Activated CD4-positive, alpha-beta T cell treated with anti-CD3 and anti-CD28 coated beads, Interleukin-2, amount 50 U/mL, for 4 hours (primary cell): ENCODE results near the gene MINK1.
A peak's percentile ranks its signal among the peaks of the same experiment; 100 is the strongest.

Experiments used
- DNase-seq, 2 experiments: peaks; one replicate each; pipeline ENCODE4 v3.0.0-alpha.2; 2020

MINK1 gene

DNA sequence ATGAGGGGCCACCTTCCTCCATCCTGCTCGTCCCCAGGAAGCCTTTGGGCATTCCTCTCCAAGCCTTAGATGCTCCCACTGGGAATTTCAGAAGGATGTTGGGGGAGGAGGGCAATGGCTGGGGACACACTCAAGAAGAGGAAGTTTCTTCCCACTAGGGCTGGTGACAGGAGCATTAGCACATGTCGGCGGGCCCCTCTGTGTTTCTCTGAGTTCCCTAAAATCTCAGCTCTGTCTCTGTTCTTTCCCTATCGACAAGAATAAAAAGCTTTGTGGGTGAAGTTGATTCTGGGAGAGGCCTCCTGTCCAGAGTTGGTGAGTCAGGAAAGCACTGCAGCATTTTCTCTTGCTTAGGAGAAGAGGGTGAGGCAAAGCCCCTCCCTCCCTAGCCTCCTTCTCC, 46.5 kb downstream of the MINK1 start:
- DNase-seq, result no peak

DNA sequence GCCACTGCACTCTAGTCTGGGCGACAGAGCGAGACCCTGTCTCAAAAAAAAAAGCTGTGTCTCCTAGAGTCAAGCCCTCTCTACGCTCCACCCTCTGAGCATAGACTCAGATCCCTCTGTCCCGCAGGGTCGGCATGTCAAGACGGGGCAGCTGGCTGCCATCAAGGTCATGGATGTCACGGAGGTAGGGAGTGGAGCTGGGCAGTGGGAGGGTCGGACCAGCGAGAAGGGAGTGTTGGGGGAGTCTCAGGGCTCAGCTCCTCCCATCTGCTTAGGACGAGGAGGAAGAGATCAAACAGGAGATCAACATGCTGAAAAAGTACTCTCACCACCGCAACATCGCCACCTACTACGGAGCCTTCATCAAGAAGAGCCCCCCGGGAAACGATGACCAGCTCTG, 47.7 kb downstream of the MINK1 start:
- DNase-seq, result no peak

DNA sequence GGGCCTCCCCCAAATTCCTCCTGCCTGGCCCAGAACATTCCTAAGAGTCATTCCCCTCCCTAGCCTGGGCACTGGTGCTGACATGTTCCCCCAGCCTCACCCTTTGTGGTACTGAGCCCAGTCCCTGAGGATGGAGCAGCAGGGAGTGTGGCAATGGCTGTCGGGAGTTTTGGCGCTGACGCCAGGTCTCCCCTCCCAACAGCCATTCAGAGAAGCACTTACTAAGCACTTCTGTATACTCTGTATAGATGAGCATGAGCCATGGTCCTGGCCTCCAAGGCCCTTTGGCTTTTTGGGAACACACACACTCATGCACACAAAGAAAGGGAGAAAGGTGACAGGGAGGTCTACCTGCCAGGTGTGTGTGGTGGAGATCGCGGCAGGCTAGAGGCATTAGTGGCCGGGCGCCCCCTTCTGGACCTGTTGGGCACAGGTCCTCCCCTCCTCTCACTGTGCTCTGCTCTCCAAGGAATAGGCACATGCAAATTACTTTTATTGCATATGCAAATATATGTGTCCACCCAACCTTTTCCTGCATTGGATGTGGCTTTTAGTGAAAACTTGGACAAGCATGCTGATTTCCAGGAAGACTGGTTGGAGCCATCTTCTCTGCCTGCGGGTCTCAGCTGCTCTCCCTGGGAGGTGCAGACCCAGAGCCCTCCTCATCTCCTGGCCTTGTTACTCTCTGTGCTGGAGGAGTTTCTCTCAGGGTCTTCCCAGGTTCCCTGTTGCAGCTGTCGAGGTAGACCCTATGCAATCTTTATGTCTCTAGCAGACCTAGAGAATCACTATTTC, 48.8 kb downstream of the MINK1 start:
- peak; percentile 68 for DNase-seq

DNA sequence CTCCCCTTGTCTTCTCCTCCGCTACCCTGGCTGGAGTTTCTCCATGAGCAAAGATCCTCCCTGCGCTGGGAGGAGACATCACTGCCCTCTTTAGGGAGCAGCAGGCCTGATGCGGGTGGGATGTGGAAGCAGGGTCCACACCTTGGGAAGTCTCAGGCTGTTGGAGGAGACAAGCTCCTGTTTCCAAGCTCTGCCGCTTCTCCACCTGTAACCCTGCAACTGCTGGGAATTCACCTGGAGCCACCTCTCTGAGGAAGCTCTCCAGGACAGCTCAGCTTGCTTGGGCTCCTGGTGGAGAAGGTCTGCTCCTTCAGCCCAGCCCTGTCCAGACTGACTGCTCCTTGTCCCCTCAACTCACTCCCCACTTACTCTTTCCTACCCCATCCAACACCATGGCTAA, 51.3 kb downstream of the MINK1 start:
- DNase-seq, result no peak

- DNase-seq, result no peak
Observed at GRCh38 chr17:4886830-4887229, 53.7 kb downstream of the MINK1 start.

- no peak for DNase-seq
Observed at GRCh38 chr17:4887581-4887980, 54.4 kb downstream of the MINK1 start.

DNA sequence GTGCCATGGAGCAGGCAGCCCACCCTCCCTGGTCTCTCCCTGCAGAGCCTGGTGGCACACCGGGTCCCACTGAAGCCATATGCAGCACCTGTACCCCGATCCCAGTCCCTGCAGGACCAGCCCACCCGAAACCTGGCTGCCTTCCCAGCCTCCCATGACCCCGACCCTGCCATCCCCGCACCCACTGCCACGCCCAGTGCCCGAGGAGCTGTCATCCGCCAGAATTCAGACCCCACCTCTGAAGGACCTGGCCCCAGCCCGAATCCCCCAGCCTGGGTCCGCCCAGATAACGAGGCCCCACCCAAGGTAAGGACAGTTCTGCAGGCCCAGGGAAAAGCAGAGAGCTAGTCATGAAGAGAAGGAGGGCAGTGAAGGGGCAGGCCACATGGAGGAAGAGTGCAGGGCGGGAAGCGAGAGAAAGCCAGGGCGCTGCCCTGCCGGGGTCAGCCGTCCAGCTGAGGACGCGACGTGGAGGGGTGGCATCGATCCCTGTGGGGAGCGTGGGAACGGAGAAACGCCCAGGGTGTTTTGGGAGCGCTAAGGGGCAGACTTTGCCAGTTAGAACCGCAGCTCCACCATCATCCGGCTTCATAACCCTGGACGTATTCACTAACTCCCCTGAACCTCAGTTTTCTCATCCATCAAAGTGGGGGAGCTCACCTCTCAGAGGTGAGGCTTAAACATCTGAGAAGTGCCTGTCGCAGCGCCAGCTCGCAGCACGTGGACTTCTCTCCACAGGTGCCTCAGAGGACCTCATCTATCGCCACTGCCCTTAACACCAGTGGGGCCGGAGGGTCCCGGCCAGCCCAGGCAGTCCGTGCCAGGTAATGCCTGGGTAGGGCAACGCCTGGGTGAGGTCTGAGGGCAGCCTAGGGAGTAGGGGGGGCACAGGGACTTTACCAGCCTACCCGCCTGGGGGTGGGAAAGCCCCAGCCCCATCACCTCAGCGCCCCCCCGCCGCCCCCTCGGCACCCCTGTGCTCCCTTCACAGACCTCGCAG, 58.6 kb downstream of the MINK1 start:
- no peak for DNase-seq

DNA sequence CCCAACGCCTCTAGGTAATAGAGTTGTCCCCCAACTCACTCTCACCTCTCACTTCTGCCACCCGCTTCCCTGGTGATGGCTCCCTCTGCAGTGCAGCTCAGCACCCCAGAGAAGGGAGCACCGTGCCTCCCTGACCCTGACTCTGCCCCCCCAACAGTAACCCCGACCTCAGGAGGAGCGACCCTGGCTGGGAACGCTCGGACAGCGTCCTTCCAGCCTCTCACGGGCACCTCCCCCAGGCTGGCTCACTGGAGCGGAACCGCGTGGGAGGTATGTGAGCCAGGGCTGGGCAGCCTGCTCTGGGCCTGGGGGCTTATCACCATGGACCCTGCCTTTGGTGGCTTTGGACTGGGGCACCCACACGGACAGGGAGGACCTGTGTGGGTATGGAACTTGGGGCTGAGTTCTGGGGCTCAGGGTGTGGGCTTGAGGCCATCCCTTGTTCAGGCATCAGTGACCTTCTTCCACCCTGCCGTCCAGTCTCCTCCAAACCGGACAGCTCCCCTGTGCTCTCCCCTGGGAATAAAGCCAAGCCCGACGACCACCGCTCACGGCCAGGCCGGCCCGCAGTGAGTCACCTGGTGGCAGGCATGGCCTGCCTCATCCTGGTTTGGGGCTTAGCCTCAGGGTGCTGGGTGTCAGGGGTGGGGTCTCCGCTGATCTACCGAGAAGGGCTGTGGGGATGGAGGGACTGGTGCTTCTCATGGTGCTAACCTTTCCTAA, 59.5 kb downstream of the MINK1 start:
- DNase-seq, result no peak

DNA sequence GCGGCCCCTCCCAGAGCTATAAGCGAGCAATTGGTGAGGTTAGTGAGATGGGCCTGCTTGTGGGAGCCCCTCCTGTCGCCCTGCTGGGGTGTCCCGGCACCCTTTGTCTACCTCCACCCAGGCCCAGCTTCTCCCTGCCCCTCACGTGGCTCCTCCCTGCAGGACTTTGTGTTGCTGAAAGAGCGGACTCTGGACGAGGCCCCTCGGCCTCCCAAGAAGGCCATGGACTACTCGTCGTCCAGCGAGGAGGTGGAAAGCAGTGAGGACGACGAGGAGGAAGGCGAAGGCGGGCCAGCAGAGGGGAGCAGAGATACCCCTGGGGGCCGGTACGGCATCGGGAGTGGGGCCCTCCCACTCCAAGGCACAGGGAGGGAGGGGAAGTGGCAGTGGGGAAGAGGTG, 60.1 kb downstream of the MINK1 start:
- no peak for DNase-seq

DNA sequence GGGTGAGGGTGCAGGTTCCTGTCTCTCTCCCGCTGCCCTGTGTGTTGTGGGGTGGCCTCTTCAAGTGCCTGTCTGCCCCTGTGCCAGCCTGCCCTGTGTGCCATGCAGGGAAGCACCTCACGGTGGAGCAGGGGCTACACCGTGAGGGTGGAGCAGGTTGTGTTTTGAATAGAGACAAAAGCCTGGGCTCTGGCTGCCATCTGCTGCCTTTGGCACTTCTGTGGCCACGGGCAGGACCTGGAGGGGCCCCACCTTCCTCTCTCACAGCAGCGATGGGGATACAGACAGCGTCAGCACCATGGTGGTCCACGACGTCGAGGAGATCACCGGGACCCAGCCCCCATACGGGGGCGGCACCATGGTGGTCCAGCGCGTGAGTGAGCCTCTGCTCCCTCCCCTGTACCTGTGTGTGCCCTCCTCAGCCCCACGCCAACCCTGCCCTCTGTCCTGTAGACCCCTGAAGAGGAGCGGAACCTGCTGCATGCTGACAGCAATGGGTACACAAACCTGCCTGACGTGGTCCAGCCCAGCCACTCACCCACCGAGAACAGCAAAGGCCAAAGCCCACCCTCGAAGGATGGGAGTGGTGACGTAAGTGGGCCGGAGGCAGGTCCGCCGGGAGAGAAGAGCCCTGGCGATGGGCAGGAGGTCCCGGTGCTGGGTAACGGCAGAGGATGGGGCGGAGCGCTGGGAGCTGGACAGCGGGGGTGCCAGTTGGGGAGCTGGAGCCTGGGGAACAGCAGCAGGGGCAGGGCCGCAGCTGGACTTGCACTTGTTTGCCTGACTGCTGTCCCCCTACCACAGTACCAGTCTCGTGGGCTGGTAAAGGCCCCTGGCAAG, 60.8 kb downstream of the MINK1 start:
- no peak for DNase-seq

DNA sequence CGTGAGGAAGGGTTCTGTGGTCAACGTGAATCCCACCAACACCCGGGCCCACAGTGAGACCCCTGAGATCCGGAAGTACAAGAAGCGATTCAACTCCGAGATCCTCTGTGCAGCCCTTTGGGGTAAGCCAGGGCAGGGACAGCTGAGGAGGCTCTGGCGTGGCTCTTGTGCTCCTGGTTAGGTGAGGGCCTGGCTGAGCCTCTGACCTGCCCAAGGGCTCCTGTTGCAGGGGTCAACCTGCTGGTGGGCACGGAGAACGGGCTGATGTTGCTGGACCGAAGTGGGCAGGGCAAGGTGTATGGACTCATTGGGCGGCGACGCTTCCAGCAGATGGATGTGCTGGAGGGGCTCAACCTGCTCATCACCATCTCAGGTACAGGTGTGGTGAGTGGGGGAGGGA, 62.0 kb downstream of the MINK1 start:
- DNase-seq, result no peak

DNA sequence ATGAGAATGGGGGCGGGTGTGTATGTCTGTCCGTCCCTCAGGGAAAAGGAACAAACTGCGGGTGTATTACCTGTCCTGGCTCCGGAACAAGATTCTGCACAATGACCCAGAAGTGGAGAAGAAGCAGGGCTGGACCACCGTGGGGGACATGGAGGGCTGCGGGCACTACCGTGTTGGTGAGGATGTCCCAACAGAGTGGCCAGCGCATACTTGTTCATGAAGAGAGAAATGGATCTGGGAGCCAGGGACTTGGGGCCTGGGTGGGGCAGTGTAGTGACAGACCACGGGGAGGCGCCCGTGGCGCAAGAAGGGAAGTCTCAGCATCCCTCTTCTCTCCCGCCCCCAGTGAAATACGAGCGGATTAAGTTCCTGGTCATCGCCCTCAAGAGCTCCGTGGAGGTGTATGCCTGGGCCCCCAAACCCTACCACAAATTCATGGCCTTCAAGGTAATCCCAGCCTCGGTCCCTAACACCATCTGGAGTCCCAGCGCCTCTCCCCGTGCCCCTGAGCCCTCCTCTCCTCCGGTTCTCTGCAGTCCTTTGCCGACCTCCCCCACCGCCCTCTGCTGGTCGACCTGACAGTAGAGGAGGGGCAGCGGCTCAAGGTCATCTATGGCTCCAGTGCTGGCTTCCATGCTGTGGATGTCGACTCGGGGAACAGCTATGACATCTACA, 62.7 kb downstream of the MINK1 start:
- DNase-seq, result no peak

DNA sequence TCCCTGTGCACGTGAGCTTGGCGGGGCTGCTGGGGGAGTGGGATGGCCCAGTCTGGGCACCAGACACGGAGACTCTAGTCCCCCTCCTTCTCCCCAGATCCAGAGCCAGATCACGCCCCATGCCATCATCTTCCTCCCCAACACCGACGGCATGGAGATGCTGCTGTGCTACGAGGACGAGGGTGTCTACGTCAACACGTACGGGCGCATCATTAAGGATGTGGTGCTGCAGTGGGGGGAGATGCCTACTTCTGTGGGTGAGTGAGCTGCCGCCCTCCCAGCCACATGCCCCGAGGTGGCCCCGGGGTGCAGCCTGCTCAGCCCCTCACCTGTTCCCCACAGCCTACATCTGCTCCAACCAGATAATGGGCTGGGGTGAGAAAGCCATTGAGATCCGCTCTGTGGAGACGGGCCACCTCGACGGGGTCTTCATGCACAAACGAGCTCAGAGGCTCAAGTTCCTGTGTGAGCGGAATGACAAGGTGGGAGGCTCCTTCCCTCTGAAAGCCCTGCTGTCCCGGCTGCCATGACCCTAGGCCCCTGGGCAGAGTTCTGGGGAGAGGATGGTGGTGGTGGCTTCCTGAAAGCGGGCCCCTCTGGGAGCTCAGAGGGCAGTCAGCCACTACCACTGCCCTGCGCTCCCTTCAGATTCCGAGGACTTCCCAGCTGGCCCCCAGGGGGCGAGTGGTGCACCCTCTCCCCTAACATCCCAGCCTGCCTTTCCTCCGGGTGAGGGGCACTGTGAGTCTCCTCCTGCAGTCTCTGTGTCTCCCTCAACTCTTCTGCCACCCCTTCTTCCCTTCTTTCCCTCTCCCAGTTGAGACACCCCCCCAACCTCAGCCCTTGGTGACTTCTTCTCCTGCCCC, 63.4 kb downstream of the MINK1 start:
- DNase-seq, result no peak

DNA sequence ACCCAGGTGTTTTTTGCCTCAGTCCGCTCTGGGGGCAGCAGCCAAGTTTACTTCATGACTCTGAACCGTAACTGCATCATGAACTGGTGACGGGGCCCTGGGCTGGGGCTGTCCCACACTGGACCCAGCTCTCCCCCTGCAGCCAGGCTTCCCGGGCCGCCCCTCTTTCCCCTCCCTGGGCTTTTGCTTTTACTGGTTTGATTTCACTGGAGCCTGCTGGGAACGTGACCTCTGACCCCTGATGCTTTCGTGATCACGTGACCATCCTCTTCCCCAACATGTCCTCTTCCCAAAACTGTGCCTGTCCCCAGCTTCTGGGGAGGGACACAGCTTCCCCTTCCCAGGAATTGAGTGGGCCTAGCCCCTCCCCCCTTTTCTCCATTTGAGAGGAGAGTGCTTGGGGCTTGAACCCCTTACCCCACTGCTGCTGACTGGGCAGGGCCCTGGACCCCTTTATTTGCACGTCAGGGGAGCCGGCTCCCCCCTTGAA, 64.1 kb downstream of the MINK1 start:
- DNase-seq, result no peak

- DNase-seq, result no peak
Observed at GRCh38 chr17:4897785-4898184, 64.6 kb downstream of the MINK1 start.

- DNase-seq, result no peak
Observed at GRCh38 chr17:4898351-4898750, 65.2 kb downstream of the MINK1 start.

DNA sequence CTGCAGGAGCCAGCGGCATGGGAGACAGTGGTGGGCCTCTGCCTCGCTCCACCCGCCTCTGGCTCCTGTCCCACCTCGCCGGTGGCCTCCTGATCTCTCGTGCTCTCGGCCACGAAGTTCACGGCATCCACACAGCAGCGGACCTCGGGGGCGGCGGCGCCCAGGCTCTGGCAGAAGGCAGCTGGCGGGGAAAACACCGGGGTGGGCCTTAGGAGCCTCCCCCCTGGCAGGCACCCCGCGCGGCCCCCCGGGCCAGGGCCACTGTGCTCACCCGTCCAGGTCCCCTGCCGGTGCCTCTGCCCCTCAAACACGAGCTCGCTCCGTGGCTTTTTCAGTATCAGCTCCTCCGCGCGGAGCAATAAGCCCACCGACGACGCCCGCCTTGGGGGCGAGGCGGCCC, 65.8 kb downstream of the MINK1 start:
- no peak for DNase-seq

DNA sequence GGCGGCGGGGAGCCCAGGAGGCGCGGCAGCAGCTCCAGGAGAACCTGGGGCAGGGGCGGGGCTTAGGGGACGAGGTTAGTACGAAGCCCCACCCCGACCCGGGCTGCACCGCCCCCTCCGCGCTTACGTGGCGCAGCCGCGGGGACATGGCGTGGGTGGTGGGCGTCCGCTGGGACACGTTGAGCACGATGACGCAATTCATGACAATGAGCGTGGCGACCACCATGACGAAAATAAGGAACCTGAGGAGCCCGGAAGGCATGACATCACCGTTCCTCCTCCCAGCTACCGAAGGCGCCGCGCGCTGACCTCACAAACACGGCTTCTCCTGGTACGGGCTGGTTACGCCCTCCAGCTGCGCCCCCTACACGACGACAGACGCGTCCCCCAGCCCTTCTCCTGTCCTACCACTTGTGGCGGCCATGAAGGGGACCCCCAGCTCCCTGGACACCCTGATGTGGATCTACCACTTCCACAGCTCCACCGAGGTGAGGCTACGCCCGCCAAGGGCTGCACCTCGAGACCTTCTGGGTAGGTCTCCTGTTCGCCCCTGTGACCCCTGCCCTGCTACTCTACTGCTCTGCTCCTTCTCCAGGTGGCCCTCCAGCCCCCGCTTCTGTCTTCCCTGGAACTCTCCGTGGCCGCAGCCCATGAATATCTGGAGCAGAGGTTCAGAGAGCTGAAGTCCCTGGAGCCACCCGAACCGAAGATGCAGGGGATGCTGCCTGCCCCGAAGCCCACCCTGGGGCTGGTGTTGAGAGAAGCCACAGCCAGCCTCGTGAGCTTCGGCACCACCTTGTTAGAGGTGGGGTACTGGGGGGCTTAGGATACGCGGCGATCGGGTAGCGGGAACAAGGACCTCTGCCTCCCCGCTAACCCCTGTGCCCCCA, 66.4 kb downstream of the MINK1 start, which contains the start of gene C17orf107:
Gene C17orf107 (plus strand): TSS at position 196 of the 890 bp plus-strand sequence. CDS start 227 bp downstream, at position 423.
- DNase-seq, result peak; percentile 96
